Panc1 (cell line): ENCODE data around the gene LIME1.

ENCODE experiments used
- CTCF ChIP-seq: fragments of 450-650 bp; IDR thresholded peaks from 2 replicates; pipeline ENCODE4 v1.5.1; 2017; ENCODE audit warnings: mild to moderate bottlenecking
- POLR2AphosphoS5 ChIP-seq: IDR thresholded peaks from 2 replicates; pipeline ENCODE4 v1.6.1; 2012; ENCODE audit warnings: mild to moderate bottlenecking, low read depth, low read length, moderate library complexity
- REST ChIP-seq, 2 experiments: IDR thresholded peaks; 2 replicates each; pipeline ENCODE4 v1.6.1; 2011 to 2012; ENCODE audit warnings: low read depth in 2 of 2, control low read depth in 1 of 2, low read length in 1 of 2, mild to moderate bottlenecking in 1 of 2, moderate library complexity in 1 of 2; ENCODE audit not compliant: insufficient read depth in 1 of 2
- SIN3A ChIP-seq: IDR thresholded peaks from 2 replicates; pipeline ENCODE4 v1.6.1; 2012; ENCODE audit warnings: low read depth, mild to moderate bottlenecking, low read length, moderate library complexity, borderline replicate concordance; ENCODE audit not compliant: insufficient read depth
- TCF7L2 ChIP-seq: IDR thresholded peaks from 2 replicates; pipeline ENCODE4 v1.6.1; 2011; ENCODE audit warnings: mild to moderate bottlenecking, low read depth, low read length, inconsistent platforms

- TF ChIP-seq CTCF (no peak), REST (IDR thresholded peaks at IDR 0.05; ENCODE audit: insufficient read depth in 1 of 2, low read depth in 2 of 2, low read length in 1 of 2) (no peak), POLR2AphosphoS5 (no peak), SIN3A (no peak), TCF7L2 (no peak)
These were observed 47.1 kb upstream of the LIME1 start for GRCh38 chr20:63689046-63690002.
